ENCODE data around the gene AK2.
"Not testable (repeated sequence)": the region's sequence is repeated elsewhere in the genome, so short reads cannot be mapped to it uniquely, and the experiment has no call there.

Gene AK2

GRCh38 chr1:32983020-32983419 is 53.7 kb downstream of the AK2 start:
- Histone ChIP-seq H3K36me3 (ENCODE audit: control insufficient read depth in 1 of 2, insufficient read depth in 2 of 2, low read length in 2 of 2) (no peaks in the 10 kb centered on the region), H3K4me3 (ENCODE audit: low read depth in 1 of 2, low read length in 2 of 2) (no peak overlapping the region), H3K9me3 (ENCODE audit: control insufficient read depth in 1 of 2, low read length in 2 of 2) (no peaks in the 10 kb centered on the region), H3K4me1 (ENCODE audit: control insufficient read depth in 1 of 2, insufficient read depth in 2 of 2, low read length in 2 of 2) (peaks cover 5 to 12% of the 10 kb centered on the region in 2 donors), H3K27me3 (ENCODE audit: low read depth, low read length) (no peaks in the 10 kb centered on the region), H3K27ac (ENCODE audit: low read length) (no peak overlapping the region)

DNA sequence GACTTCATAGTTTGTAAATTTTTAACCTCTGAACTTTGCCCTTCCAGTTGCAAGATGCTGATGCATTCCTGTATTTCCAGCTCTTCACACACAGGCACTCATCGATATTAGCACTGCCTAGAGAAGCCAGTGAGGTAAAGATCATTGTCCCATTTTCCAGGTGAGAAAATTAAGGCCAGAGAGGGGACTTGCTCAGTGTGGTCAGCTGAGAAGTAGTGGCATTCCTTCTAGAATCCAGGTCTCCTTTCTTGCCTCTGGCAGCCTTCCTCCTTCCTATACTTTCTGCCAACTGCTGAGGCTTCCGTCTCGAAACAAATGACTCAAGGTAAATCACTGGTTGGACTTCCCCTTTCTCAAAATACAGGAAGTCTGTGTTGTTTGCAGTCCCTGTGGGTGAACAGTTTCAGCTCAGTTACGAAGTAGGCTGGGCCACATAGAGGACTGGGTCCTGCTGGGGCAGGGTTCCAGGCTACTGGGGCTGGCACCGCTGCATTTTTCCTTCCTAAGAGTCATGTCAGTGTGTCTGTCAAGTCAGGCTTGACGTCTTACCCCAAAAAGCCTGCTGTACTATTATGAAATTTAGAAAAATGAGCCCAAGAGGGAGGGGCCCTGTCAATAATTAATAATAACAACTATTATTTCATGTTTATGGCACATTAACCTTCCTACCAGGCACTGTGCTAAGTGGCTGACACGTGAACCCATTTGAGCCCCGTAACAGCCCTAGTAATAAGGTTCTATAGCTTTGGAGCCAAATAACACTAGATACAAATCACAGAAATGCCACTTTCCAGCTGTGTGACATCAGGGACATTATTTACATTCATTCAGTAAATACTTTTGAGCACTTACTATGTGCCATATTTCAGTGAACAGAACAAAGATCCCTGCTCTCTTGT is 55.4 kb downstream of the AK2 start:
- Histone ChIP-seq H3K27ac (ENCODE audit: low read length) (peak overlapping the region; percentile 76), H3K36me3 (ENCODE audit: control insufficient read depth in 1 of 2, insufficient read depth in 2 of 2, low read length in 2 of 2) (no peaks in the 10 kb centered on the region), H3K4me1 (ENCODE audit: control insufficient read depth in 1 of 2, insufficient read depth in 2 of 2, low read length in 2 of 2) (peaks cover 5 to 12% of the 10 kb centered on the region in 2 donors), H3K9me3 (ENCODE audit: control insufficient read depth in 1 of 2, low read length in 2 of 2) (no peaks in the 10 kb centered on the region), H3K4me3 (ENCODE audit: low read depth in 1 of 2, low read length in 2 of 2) (no peak overlapping the region), H3K27me3 (ENCODE audit: low read depth, low read length) (no peaks in the 10 kb centered on the region)

- H3K27me3 ChIP-seq (ENCODE audit: low read depth, low read length): no peaks in the 10 kb centered on the region
- H3K27ac ChIP-seq (ENCODE audit: low read length): no peak overlapping the region
- no peaks in the 10 kb centered on the region for H3K36me3 ChIP-seq (ENCODE audit: control insufficient read depth in 1 of 2, insufficient read depth in 2 of 2, low read length in 2 of 2)
- no peaks in the 10 kb centered on the region for H3K9me3 ChIP-seq (ENCODE audit: control insufficient read depth in 1 of 2, low read length in 2 of 2)
- no peak overlapping the region for H3K4me3 ChIP-seq (ENCODE audit: low read depth in 1 of 2, low read length in 2 of 2)
- H3K4me1 ChIP-seq (ENCODE audit: control insufficient read depth in 1 of 2, insufficient read depth in 2 of 2, low read length in 2 of 2): peaks cover 5 to 12% of the 10 kb centered on the region in 2 donors
Observed at GRCh38 chr1:32980080-32980479, 56.6 kb downstream of the AK2 start.

DNA sequence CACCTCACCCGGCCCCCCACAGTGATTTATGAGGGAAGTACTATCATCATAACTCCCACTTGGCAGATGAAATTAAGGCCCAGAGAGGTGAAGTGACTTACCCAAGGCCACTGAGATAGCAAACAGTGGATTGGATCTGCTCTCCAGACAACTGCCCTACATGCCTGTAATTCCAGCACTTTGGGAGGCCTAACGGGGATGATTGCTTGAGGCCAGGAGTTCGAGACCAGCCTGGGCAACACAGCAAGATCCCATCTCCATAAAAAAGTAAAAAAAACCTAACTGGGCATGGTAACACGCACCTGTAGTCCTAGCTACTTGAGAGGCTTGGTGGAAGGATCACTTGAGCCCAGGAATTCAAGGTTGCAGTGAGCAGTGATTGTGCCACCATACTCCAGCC is 57.8 kb downstream of the AK2 start:
- H3K4me3 ChIP-seq (ENCODE audit: low read depth in 1 of 2, low read length in 2 of 2): no peak overlapping the region
- no peak overlapping the region for H3K27ac ChIP-seq (ENCODE audit: low read length)
- peaks cover 5 to 6% of the 10 kb centered on the region in 2 donors for H3K4me1 ChIP-seq (ENCODE audit: control insufficient read depth in 1 of 2, insufficient read depth in 2 of 2, low read length in 2 of 2)
- H3K27me3 ChIP-seq (ENCODE audit: low read depth, low read length): no peaks in the 10 kb centered on the region
- no peaks in the 10 kb centered on the region for H3K9me3 ChIP-seq (ENCODE audit: control insufficient read depth in 1 of 2, low read length in 2 of 2)
- no peaks in the 10 kb centered on the region for H3K36me3 ChIP-seq (ENCODE audit: control insufficient read depth in 1 of 2, insufficient read depth in 2 of 2, low read length in 2 of 2)

GRCh38 chr1:32977546-32978087 is 59.1 kb downstream of the AK2 start:
- Histone ChIP-seq H3K27ac (ENCODE audit: low read length) (no peak overlapping the region), H3K4me1 (ENCODE audit: control insufficient read depth in 1 of 2, insufficient read depth in 2 of 2, low read length in 2 of 2) (peaks cover 5 to 6% of the 10 kb centered on the region in 2 donors), H3K4me3 (ENCODE audit: low read depth in 1 of 2, low read length in 2 of 2) (no peak overlapping the region), H3K36me3 (ENCODE audit: control insufficient read depth in 1 of 2, insufficient read depth in 2 of 2, low read length in 2 of 2) (no peaks in the 10 kb centered on the region), H3K9me3 (ENCODE audit: control insufficient read depth in 1 of 2, low read length in 2 of 2) (no peaks in the 10 kb centered on the region), H3K27me3 (ENCODE audit: low read depth, low read length) (no peaks in the 10 kb centered on the region)

- H3K27me3 ChIP-seq (ENCODE audit: low read depth, low read length); H3K36me3 ChIP-seq (ENCODE audit: control insufficient read depth in 1 of 2, insufficient read depth in 2 of 2, low read length in 2 of 2); H3K4me1 ChIP-seq (ENCODE audit: control insufficient read depth in 1 of 2, insufficient read depth in 2 of 2, low read length in 2 of 2); H3K27ac ChIP-seq (ENCODE audit: low read length); H3K9me3 ChIP-seq (ENCODE audit: control insufficient read depth in 1 of 2, low read length in 2 of 2); H3K4me3 ChIP-seq (ENCODE audit: low read depth in 1 of 2, low read length in 2 of 2): not testable (repeated sequence)
Observed at GRCh38 chr1:32975055-32975454, 61.6 kb downstream of the AK2 start.

GRCh38 chr1:32973458-32973857 is 63.2 kb downstream of the AK2 start:
- H3K4me1 ChIP-seq (ENCODE audit: control insufficient read depth in 1 of 2, insufficient read depth in 2 of 2, low read length in 2 of 2); H3K4me3 ChIP-seq (ENCODE audit: low read depth in 1 of 2, low read length in 2 of 2); H3K27ac ChIP-seq (ENCODE audit: low read length); H3K36me3 ChIP-seq (ENCODE audit: control insufficient read depth in 1 of 2, insufficient read depth in 2 of 2, low read length in 2 of 2); H3K27me3 ChIP-seq (ENCODE audit: low read depth, low read length); H3K9me3 ChIP-seq (ENCODE audit: control insufficient read depth in 1 of 2, low read length in 2 of 2): not testable (repeated sequence)

DNA sequence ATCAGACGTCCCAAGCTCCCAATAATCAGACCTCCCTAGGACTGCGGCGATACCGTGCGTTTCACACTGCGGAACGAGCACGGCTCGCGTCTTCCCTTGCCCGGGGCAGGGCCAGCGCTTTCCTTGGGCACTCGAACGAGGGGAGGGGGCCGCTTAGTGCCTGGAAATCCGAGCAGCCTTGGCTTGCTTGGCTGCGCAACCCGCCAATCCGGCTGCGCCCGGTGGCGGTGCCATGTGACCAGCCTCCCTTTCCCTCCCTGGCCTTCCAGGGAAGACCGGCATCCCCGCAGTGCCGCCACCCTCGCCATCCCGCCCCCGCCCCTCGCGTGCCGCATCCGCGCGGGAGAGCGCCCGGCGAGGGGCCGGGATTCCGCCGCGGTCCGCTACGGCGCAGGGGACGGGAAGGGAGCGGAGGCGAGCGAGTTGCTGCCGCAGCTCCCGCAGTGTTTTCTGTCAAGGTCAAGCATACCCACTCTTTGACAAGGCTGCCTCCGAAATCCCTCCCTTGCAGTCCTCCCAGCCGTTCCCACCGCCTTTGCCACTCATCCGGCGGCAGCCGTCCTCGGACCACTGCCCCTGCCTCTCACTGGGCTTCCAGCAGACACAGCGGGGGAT is 63.8 kb downstream of the AK2 start:
- Histone ChIP-seq H3K36me3 (ENCODE audit: control insufficient read depth in 1 of 2, insufficient read depth in 2 of 2, low read length in 2 of 2) (no peaks in the 10 kb centered on the region), H3K27ac (ENCODE audit: low read length) (no peak overlapping the region), H3K27me3 (ENCODE audit: low read depth, low read length) (no peaks in the 10 kb centered on the region), H3K9me3 (ENCODE audit: control insufficient read depth in 1 of 2, low read length in 2 of 2) (no peaks in the 10 kb centered on the region), H3K4me1 (ENCODE audit: control insufficient read depth in 1 of 2, insufficient read depth in 2 of 2, low read length in 2 of 2) (no peaks in the 10 kb centered on the region), H3K4me3 (ENCODE audit: low read depth in 1 of 2, low read length in 2 of 2) (peak overlapping the region; percentile 62 to 65)

DNA sequence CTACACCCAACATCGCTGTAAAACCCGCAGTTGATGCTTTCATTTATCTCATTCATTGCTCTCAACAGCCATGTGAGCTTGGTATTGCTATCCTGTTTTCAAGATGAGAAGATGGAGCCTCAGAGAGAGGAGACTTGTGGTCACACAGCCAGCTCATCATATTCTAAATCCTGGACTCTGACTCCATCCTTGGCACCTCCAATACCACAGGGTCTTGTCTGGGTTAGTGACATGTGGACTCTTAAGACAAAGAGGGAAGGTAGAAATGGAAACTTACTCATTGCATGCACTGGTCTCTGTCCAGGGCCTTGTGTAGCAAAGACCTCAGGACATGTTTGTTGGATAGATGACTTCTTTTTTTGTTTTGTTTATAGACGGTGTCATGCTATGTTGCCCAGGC is 65.1 kb downstream of the AK2 start:
- Histone ChIP-seq H3K27me3 (ENCODE audit: low read depth, low read length) (no peaks in the 10 kb centered on the region), H3K27ac (ENCODE audit: low read length) (no peak overlapping the region), H3K4me3 (ENCODE audit: low read depth in 1 of 2, low read length in 2 of 2) (no peak overlapping the region), H3K4me1 (ENCODE audit: control insufficient read depth in 1 of 2, insufficient read depth in 2 of 2, low read length in 2 of 2) (no peaks in the 10 kb centered on the region), H3K36me3 (ENCODE audit: control insufficient read depth in 1 of 2, insufficient read depth in 2 of 2, low read length in 2 of 2) (no peaks in the 10 kb centered on the region), H3K9me3 (ENCODE audit: control insufficient read depth in 1 of 2, low read length in 2 of 2) (no peaks in the 10 kb centered on the region)

GRCh38 chr1:32971156-32971555 is 65.5 kb downstream of the AK2 start:
- H3K9me3 ChIP-seq (ENCODE audit: control insufficient read depth in 1 of 2, low read length in 2 of 2): no peaks in the 10 kb centered on the region
- H3K4me1 ChIP-seq (ENCODE audit: control insufficient read depth in 1 of 2, insufficient read depth in 2 of 2, low read length in 2 of 2): no peaks in the 10 kb centered on the region
- H3K27ac ChIP-seq (ENCODE audit: low read length): no peak overlapping the region
- no peaks in the 10 kb centered on the region for H3K36me3 ChIP-seq (ENCODE audit: control insufficient read depth in 1 of 2, insufficient read depth in 2 of 2, low read length in 2 of 2)
- H3K27me3 ChIP-seq (ENCODE audit: low read depth, low read length): no peaks in the 10 kb centered on the region
- H3K4me3 ChIP-seq (ENCODE audit: low read depth in 1 of 2, low read length in 2 of 2): no peak overlapping the region

GRCh38 chr1:32969566-32969965 is 67.1 kb downstream of the AK2 start:
- Histone ChIP-seq H3K4me3 (ENCODE audit: low read depth in 1 of 2, low read length in 2 of 2) (no peak overlapping the region), H3K4me1 (ENCODE audit: control insufficient read depth in 1 of 2, insufficient read depth in 2 of 2, low read length in 2 of 2) (peaks cover 0 to 4% of the 10 kb centered on the region in 2 donors), H3K9me3 (ENCODE audit: control insufficient read depth in 1 of 2, low read length in 2 of 2) (no peaks in the 10 kb centered on the region), H3K27me3 (ENCODE audit: low read depth, low read length) (no peaks in the 10 kb centered on the region), H3K36me3 (ENCODE audit: control insufficient read depth in 1 of 2, insufficient read depth in 2 of 2, low read length in 2 of 2) (no peaks in the 10 kb centered on the region), H3K27ac (ENCODE audit: low read length) (no peak overlapping the region)
